Brain microvascular endothelial cell (primary cell): ENCODE measurements around the gene ARCN1.

ENCODE experiments used
- DNase-seq: peaks from one replicate; pipeline ENCODE4 v3.0.0-alpha.2; 2020
- H3K27ac ChIP-seq: fragments of 250-450 bp; sonication (Bioruptor Pico); 2 replicates; pipeline ENCODE4 v1.5.1; 2020; ENCODE audit warnings: mild to moderate bottlenecking, moderate library complexity
- H3K27me3 ChIP-seq: fragments of 250-450 bp; sonication (Bioruptor Pico); replicated peaks from 2 replicates; pipeline ENCODE4 v1.5.1; 2020; ENCODE audit warnings: mild to moderate bottlenecking
- H3K36me3 ChIP-seq: fragments of 250-450 bp; sonication (Bioruptor Pico); replicated peaks from 2 replicates; pipeline ENCODE4 v1.5.1; 2020; ENCODE audit warnings: mild to moderate bottlenecking
- H3K4me3 ChIP-seq: 2 replicates; pipeline ENCODE4 v1.5.1; 2011; ENCODE audit warnings: low read depth, mild to moderate bottlenecking, control low read depth, low read length, moderate library complexity
- in situ Hi-C: cut with HindIII; loops from 2 replicates; pipeline ENCODE4 v1.10.0; 2017; ENCODE audit warnings: low sequenced_read_pairs, low pct_ligation_motif_present
- TF ChIP-seq, protein P1 (sequence below): IDR thresholded peaks from 2 replicates; pipeline ENCODE4 v1.5.1; 2011; ENCODE audit warnings: low read depth, mild to moderate bottlenecking, moderate library complexity, low read length, control low read depth, inconsistent platforms; ENCODE audit errors: missing control alignments

The ARCN1 gene

GRCh38 chr11:118625036-118625690, 53.0 kb downstream of the ARCN1 start:
- Histone ChIP-seq H3K27ac (no peak overlapping the region), H3K4me3 (no peak overlapping the region), H3K27me3 (no peaks in the 10 kb centered on the region), H3K36me3 (peaks cover 56% of the 10 kb centered on the region)
- in situ Hi-C loops = no loop called here
- TF ChIP-seq, protein P1, sequence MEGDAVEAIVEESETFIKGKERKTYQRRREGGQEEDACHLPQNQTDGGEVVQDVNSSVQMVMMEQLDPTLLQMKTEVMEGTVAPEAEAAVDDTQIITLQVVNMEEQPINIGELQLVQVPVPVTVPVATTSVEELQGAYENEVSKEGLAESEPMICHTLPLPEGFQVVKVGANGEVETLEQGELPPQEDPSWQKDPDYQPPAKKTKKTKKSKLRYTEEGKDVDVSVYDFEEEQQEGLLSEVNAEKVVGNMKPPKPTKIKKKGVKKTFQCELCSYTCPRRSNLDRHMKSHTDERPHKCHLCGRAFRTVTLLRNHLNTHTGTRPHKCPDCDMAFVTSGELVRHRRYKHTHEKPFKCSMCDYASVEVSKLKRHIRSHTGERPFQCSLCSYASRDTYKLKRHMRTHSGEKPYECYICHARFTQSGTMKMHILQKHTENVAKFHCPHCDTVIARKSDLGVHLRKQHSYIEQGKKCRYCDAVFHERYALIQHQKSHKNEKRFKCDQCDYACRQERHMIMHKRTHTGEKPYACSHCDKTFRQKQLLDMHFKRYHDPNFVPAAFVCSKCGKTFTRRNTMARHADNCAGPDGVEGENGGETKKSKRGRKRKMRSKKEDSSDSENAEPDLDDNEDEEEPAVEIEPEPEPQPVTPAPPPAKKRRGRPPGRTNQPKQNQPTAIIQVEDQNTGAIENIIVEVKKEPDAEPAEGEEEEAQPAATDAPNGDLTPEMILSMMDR = no peak
- no peak for DNase-seq

DNA sequence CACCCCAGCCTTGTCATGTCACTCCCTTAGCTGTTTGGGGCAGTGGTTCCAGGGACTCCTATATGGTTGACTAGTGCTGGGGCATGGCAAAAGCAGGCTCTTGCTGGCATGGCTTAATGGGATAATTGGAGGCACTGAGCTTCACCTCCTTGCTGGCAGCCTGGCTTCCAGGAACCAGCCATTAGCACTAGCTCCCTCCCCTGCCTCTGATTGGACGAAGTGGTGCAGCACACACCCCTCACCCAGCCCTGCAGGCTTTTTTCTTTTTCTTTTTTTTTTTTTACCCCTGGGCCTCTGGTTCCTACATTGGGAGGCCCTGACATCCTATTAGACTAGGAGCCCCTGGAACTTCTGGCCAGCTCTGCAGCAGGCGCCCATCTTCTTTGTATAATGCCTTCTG, 53.8 kb downstream of the ARCN1 start:
- H3K4me3 ChIP-seq = no peak overlapping the region
- TF ChIP-seq, protein P1 = no peak
- no peaks in the 10 kb centered on the region for H3K27me3 ChIP-seq
- in situ Hi-C loops = no loop called here
- no peak overlapping the region for H3K27ac ChIP-seq
- H3K36me3 ChIP-seq = peaks cover 61% of the 10 kb centered on the region
- no peak for DNase-seq

DNA sequence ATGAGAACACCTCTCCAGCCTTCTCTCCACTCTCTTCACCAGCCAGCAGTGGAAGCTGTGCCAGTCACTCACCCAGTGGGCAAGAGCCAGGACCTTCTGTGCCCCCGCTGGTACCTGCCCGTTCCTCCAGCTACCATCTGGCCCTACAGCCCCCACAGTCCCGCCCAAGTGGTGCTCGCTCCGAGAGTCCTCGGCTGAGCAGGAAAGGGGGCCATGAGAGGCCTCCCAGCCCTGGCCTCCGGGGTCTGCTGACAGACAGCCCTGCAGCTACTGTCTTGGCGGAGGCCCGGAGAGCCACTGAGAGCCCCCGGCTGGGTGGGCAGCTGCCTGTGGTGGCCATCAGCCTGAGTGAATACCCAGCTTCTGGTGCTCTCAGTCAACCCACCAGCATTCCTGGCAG, 55.4 kb downstream of the ARCN1 start:
- Histone ChIP-seq H3K27me3 (no peaks in the 10 kb centered on the region), H3K4me3 (no peak overlapping the region), H3K27ac (no peak overlapping the region), H3K36me3 (peaks cover 77% of the 10 kb centered on the region)
- TF ChIP-seq, protein P1 = no peak
- in situ Hi-C loops = no loop called here
- DNase-seq = no peak

DNA sequence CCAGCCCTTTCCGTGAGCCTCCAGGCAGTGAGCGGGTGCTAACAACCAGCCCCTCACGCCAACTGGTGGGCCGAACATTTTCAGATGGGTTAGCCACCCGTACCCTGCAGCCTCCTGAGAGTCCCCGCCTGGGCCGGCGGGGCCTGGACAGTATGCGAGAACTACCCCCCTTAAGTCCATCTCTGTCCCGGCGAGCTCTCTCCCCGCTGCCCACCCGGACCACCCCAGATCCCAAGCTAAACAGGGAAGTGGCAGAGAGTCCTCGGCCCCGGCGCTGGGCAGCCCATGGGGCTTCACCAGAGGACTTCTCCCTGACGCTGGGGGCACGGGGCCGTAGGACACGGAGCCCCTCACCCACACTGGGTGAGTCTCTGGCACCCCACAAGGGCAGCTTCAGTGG, 55.8 kb downstream of the ARCN1 start:
- Histone ChIP-seq H3K27me3 (no peaks in the 10 kb centered on the region), H3K27ac (no peak overlapping the region), H3K4me3 (no peak overlapping the region), H3K36me3 (peaks cover 80% of the 10 kb centered on the region)
- in situ Hi-C loops = no loop called here
- TF ChIP-seq, protein P1 = no peak
- DNase-seq = no peak

GRCh38 chr11:118628432-118628831, 56.2 kb downstream of the ARCN1 start:
- TF ChIP-seq, protein P1 = no peak
- H3K27me3 ChIP-seq = no peaks in the 10 kb centered on the region
- H3K4me3 ChIP-seq = no peak overlapping the region
- H3K36me3 ChIP-seq = peaks cover 84% of the 10 kb centered on the region
- H3K27ac ChIP-seq = no peak overlapping the region
- no peak for DNase-seq
- in situ Hi-C loops = no loop called here
